Activated CD4-positive, alpha-beta T cell treated with anti-CD3 and anti-CD28 coated beads for 24 hours (primary cell): ENCODE data around the gene DDC.

Experiments
- DNase-seq, 2 donors: peaks; one replicate each; pipeline ENCODE4 v3.0.0-alpha.2; 2020; ENCODE audit warnings: low read depth in 2 of 2

Gene DDC, protein sequence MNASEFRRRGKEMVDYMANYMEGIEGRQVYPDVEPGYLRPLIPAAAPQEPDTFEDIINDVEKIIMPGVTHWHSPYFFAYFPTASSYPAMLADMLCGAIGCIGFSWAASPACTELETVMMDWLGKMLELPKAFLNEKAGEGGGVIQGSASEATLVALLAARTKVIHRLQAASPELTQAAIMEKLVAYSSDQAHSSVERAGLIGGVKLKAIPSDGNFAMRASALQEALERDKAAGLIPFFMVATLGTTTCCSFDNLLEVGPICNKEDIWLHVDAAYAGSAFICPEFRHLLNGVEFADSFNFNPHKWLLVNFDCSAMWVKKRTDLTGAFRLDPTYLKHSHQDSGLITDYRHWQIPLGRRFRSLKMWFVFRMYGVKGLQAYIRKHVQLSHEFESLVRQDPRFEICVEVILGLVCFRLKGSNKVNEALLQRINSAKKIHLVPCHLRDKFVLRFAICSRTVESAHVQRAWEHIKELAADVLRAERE

GRCh38 chr7:50564640-50565558, at the start of gene DDC:
DDC (minus strand) TSS chr7:50565405; CDS start chr7:50544085, 21,320 bp downstream.
- no peak for DNase-seq

- no peak for DNase-seq
Measured at GRCh38 chr7:50613473-50613872, 48.3 kb upstream of the DDC start.

DNA sequence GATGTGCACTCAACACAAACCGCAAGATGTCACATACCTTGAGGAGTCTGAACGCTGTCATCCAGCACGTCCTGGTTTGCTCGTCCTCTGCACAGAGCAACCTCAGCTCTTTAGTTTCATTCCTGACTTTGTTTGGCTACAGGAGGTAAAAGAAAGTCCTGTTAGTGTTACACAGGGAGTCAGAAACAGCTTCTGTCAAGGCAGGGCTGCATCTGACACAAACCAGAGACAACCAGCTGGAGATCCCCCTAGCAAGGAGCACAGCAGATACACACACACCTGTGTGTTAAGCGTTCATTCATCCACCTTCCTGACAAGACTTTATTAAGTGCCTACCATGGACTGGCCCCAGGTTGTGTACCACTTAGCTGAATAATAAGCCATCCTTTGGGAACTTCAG, 47.5 kb upstream of the DDC start:
- no peak for DNase-seq

DNA sequence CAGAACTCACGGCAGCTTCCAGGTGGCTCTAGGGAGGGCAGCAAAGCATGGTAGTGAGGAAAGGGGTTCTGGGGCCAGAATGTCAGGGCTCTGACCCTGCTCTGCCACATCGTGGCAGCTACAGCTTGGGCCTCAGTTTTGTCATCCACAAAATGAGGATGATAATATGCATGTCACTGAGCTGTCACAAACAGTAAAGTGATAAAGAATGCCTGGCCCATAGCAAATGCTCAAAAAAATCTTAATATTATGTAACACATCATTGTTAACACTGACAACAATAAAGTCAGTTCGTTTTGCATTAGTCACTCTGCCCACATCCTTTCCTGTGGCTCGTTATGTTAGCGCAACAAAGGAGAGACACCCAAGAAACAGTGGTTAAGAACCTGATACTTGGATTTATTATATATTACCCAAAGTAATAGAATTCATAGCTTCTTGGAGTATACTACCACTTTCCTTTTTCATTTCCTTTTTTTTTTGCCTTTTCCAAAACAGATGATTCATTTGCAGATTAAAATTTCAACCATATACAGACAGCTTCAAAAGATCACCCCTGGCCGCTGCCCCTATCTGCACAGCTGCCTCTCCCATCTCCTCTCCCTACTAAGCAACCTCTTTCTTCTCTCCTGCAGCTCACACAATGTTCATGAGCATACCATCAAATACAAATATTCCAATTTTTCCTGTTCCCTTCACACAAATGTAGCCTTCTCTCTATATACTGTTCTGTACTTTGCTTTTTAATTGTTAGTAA, 45.5 kb upstream of the DDC start:
- DNase-seq, result peak in 1 of 2 donors; percentile 9

DNA sequence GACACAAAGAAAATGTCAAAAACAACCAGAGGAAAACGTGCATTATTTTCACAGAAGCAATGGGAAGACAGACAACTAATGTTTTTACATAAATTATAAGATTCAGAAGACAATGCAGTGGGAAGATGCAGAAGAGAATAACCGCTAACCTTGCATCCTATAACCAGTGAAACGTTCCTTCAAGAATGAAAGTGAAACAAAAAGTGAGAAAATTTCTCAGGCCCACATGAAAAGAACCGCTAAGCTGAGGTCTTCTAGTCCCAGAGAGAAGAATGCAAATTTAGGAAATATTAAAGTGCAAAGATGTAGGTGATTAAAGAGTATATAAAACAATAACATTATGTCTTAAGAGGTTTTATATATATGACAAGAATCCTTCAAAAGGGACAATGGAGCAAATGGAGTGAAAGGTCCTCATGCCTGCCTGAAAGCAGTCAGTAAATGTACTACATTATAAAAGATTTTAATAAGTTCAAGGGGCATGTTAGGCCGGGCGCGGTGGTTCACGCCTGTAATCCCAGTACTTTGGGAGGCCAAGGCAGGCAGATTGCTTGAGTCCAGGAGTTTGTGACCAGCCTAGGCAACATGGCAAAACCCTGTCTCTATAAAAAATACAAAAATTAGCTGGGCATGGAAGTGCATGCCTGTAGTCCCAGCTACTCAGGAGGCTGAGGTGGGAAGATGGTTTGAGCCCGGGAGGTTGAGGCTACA, 43.1 kb upstream of the DDC start:
- no peak for DNase-seq

GRCh38 chr7:50607524-50608125, 42.4 kb upstream of the DDC start:
- DNase-seq, result no peak

- no peak for DNase-seq
Measured at GRCh38 chr7:50605059-50605458, 39.9 kb upstream of the DDC start.

- no peak for DNase-seq
Measured at GRCh38 chr7:50603287-50603686, 38.1 kb upstream of the DDC start.

DNA sequence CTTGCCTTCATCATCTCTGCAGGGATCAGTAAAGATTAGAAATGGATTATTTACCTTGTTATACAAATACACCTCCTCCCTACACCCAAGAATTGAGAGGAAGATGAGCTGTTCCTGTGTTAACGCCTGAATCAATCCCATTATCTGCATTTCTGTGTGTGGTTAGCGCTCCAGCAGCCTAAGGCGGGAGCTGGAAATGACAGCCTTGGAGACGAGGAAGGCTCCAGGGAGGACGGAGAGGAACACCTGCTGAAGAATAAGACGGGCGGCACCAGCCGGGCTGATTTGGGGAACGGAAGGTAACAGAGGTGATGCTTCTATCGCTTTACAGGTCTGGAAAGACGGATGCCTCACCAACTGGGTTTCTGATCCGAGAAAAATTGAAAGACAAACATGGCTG, 34.2 kb upstream of the DDC start:
- DNase-seq, result no peak

DNA sequence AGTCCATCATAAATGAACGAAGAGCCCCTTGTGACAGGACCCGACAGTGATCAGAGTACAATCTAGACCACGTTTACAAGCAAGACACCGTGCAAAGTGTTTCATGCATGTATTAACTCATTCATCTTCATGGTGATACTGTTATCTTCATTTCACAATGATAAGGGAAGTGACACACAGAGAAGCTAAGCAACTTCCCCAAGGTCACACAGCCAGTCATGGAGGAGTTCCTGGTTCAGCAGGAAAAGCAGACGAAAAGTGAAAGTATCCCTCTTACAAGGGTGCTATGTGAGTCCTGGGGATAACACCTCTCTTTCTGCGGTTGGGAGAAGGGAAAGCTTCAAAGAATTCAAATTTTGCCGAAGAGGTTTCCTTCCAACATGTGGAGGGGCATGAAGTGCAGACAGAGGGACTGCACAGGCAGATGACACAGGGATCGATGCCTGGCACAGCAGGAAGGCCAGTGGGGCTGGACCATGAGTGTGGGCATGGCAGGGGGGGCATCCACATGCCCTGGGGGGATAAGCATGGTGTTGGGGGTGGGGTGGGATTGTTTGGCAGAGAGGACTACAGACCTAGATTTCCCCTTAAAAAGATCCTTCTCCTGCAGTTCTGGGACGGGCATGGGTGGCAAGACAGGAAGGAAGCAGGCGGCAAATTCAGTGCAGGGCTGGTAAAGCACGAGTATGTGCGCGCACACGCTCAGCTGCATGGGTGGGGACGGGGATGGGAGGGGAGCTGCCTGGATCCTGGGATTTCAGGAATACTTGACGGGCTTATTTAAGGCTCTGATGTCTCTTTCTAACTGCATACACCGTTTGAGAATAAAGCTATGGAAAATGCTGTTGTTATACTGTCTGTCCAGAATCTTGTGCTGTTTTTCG, 33.5 kb upstream of the DDC start:
- DNase-seq, result no peak

GRCh38 chr7:50596484-50596883, 31.3 kb upstream of the DDC start:
- no peak for DNase-seq

- DNase-seq, result no peak
Measured at GRCh38 chr7:50595491-50596102, 30.4 kb upstream of the DDC start.

GRCh38 chr7:50594734-50595485, 29.7 kb upstream of the DDC start:
- no peak for DNase-seq

- DNase-seq, result no peak
Measured at GRCh38 chr7:50594136-50594535, 28.9 kb upstream of the DDC start.

DNA sequence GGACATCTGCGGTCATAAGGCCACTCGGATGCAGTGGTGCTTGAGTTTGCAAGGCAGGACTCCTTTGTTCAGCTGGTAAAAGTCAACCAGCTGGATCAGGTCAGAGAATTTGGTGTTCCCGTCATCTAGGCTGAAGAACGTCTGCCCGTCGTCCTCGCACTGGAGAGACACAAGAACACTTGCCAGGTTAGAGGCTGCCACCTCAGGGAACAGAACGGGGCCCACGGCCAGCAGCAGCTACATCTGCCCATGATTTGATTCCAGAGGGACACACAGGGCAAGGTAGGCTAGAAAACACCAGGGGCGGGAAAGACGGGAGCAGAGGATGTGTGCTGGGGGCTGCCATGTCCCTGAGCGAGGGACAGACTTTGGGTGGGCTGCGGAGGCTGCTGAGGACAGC, 27.7 kb upstream of the DDC start:
- no peak for DNase-seq

DNA sequence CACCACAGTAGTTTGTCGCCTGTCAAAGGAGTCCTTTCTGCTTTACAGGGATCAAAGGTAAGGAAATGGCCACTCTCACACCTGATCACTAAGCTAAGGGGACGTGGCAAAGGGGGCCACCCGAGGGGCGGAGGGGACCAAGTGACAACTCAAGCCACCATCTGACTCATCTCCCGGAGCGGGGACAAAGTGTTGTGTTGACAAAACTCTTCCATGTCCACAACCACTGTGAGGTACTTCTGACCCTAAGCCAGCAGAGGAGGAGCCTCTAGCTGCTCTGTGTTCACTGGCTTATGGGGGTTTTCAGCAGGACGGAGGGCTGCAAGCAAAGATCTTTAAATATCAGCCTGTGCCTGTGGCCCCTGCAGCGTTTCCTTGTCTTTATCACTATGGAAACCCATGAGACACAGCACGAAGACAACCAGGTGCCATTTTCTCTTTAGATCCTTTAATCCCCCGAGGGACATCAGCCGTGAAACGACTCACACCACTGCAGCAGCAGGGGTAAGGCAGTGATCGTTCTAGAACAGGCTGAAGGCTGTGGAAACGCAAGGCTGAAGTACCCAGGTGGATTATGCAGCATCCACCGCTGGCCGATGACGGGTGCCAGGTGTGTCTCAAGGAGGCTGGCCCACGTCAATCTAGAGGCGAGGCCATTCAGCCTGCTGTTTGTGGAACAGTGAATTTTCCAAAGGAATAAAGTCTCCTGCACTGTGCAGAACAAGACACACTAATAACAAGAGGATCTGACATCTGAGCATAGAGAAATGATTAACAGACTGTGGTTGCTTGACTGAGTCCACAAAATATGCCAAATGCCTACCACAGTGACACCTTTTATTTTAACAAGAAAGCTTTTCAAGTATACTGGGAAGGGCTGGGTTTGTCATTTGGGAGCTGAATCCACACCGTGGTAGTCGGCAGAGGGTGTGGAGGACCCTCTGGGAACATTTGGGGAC, 26.6 kb upstream of the DDC start:
- DNase-seq, result no peak

DNA sequence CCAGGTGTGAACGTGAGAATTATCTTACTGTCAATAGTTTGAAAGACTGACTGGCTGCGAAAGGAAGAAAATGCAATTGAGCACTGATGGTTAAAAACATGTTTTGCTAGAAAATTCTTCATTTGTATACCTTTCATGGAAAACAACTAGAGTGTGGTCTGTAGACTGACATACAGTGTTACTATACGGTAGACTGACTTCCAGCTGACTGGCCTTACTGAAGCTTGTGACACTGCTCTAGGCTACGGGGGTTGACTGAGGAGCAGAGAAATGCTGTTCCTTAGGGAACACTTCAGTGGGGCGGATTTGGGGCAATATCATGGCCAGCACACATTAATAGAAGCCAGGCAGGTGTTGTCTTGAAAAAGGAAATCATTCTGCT, 25.9 kb upstream of the DDC start:
- DNase-seq, result no peak

GRCh38 chr7:50590535-50590934, 25.3 kb upstream of the DDC start:
- DNase-seq, result no peak
